Neural progenitor cell (in vitro differentiated cells): ENCODE data around the gene MRPL47. TPM values are rescaled to one million over a fixed set of nuclear protein-coding genes. Genes with fewer than 3 reads are reported as not detected.

ENCODE experiments used
- DNase-seq: peaks from one replicate; pipeline ENCODE4 v3.0.0-alpha.2; 2016; ENCODE audit warnings: low spot score
- H2AFZ ChIP-seq: fragments of 200-600 bp; sonication (generic); replicated peaks from 2 replicates; pipeline ENCODE4 v1.6.1; 2016; ENCODE audit warnings: antibody characterized with exemption
- H3F3A ChIP-seq: fragments of 200-600 bp; sonication (generic); 2 replicates; pipeline ENCODE4 v1.6.1; 2016; ENCODE audit warnings: antibody characterized with exemption, low read depth
- H3K27ac ChIP-seq: fragments of 200-600 bp; sonication (generic); 2 replicates; pipeline ENCODE4 v1.5.1; 2016; ENCODE audit warnings: mild to moderate bottlenecking
- H3K27me3 ChIP-seq: fragments of 200-600 bp; sonication (generic); 2 replicates; pipeline ENCODE4 v1.6.1; 2016; ENCODE audit warnings: mild to moderate bottlenecking, moderate library complexity
- H3K36me3 ChIP-seq: fragments of 200-600 bp; sonication (generic); 2 replicates; pipeline ENCODE4 v1.5.1; 2016
- H3K4me1 ChIP-seq: fragments of 200-600 bp; sonication (generic); 2 replicates; pipeline ENCODE4 v1.6.1; 2016; ENCODE audit warnings: mixed run types
- H3K4me2 ChIP-seq: fragments of 200-600 bp; sonication (generic); 2 replicates; pipeline ENCODE4 v1.6.1; 2016
- H3K4me3 ChIP-seq: fragments of 200-600 bp; sonication (generic); 2 replicates; pipeline ENCODE4 v1.5.1; 2016
- H3K79me2 ChIP-seq: fragments of 200-600 bp; sonication (generic); 2 replicates; pipeline ENCODE4 v1.6.1; 2016; ENCODE audit warnings: low read depth
- H3K9ac ChIP-seq: fragments of 200-600 bp; sonication (generic); 2 replicates; pipeline ENCODE4 v1.6.1; 2016
- H3K9me3 ChIP-seq: fragments of 200-600 bp; sonication (generic); 2 replicates; pipeline ENCODE4 v1.5.1; 2016; ENCODE audit warnings: low read depth
- H4K20me1 ChIP-seq: fragments of 200-600 bp; sonication (generic); 2 replicates; pipeline ENCODE4 v1.6.1; 2016; ENCODE audit warnings: low read depth
- H3K27ac Mint-ChIP-seq: 3 replicates; pipeline ENCODE4 v1.8.0; 2021; ENCODE audit warnings: mixed read lengths
- H3K27me3 Mint-ChIP-seq: 2 replicates; pipeline ENCODE4 v1.8.0; 2022; ENCODE audit warnings: low read depth, mild to moderate bottlenecking, inconsistent platforms, moderate library complexity, mixed read lengths; ENCODE audit not compliant: insufficient read depth
- H3K36me3 Mint-ChIP-seq: 3 replicates; pipeline ENCODE4 v1.8.0; 2021; ENCODE audit warnings: mixed read lengths
- H3K4me1 Mint-ChIP-seq: 3 replicates; pipeline ENCODE4 v1.8.0; 2021; ENCODE audit warnings: mixed read lengths
- H3K4me3 Mint-ChIP-seq: 3 replicates; pipeline ENCODE4 v1.8.0; 2021; ENCODE audit warnings: mild to moderate bottlenecking, moderate library complexity, mixed read lengths
- H3K9me3 Mint-ChIP-seq: 3 replicates; pipeline ENCODE4 v1.8.0; 2020; ENCODE audit warnings: mixed read lengths
- CTCF ChIP-seq: fragments of 200-600 bp; sonication (generic); IDR thresholded peaks from 2 replicates; pipeline ENCODE4 v1.5.1; 2017; ENCODE audit warnings: antibody characterized with exemption, mild to moderate bottlenecking
- EZH2 ChIP-seq: fragments of 200-600 bp; sonication (generic); IDR thresholded peaks from 2 replicates; pipeline ENCODE4 v1.6.1; 2017; ENCODE audit warnings: antibody characterized with exemption, mild to moderate bottlenecking, moderate library complexity
- EZH2phosphoT487 ChIP-seq: fragments of 200-600 bp; sonication (generic); IDR thresholded peaks from 2 replicates; pipeline ENCODE4 v1.6.1; 2017; ENCODE audit warnings: antibody characterized with exemption
- small RNA-seq: library from RNA; depleted of rRNA; stranded (forward); fragments of <200 nt; gene quantifications from one replicate; pipeline ENCODE3, GENCODE V24; 2015
- total RNA-seq: library from RNA; depleted of rRNA; stranded (reverse); fragments of >200 nt; gene quantifications from 2 replicates; pipeline ENCODE4 v1.2.3, GENCODE V29; 2015; ENCODE audit warnings: low replicate concordance

Gene MRPL47
- total RNA-seq, 1 donor from 2014 or later: 64.5 TPM

GRCh38 chr3:179541596-179541995 is 62.8 kb downstream of the MRPL47 start:
- Mint-ChIP-seq H3K27ac (no peak overlapping the region), H3K9me3 (no peaks in the 10 kb centered on the region), H3K27me3 (peaks cover 4% of the 10 kb centered on the region), H3K4me3 (no peak overlapping the region), H3K36me3 (no peaks in the 10 kb centered on the region), H3K4me1 (peaks cover 5% of the 10 kb centered on the region)
- H3K9me3 ChIP-seq: no peaks in the 10 kb centered on the region
- no peak overlapping the region for H2AFZ ChIP-seq
- H4K20me1 ChIP-seq: no peaks in the 10 kb centered on the region
- H3K27me3 ChIP-seq: no peaks in the 10 kb centered on the region
- H3K4me2 ChIP-seq: no peak overlapping the region
- no peaks in the 10 kb centered on the region for H3K36me3 ChIP-seq
- DNase-seq: no peak
- no peaks in the 10 kb centered on the region for H3F3A ChIP-seq
- no peak overlapping the region for H3K9ac ChIP-seq
- no peak overlapping the region for H3K4me3 ChIP-seq
- no peaks in the 10 kb centered on the region for H3K79me2 ChIP-seq
- TF ChIP-seq CTCF: no peak
- no peak for TF ChIP-seq EZH2
- no peak for TF ChIP-seq EZH2phosphoT487
- H3K4me1 ChIP-seq: no peaks in the 10 kb centered on the region
- no peak overlapping the region for H3K27ac ChIP-seq

GRCh38 chr3:179541094-179541493 is 63.3 kb downstream of the MRPL47 start:
- TF ChIP-seq EZH2phosphoT487 (no peak), CTCF (no peak), EZH2 (no peak)
- H3K4me1 ChIP-seq: no peaks in the 10 kb centered on the region
- H3K9me3 ChIP-seq: no peaks in the 10 kb centered on the region
- no peak overlapping the region for H3K27ac ChIP-seq
- Mint-ChIP-seq H3K27me3 (peaks cover 4% of the 10 kb centered on the region), H3K36me3 (no peaks in the 10 kb centered on the region), H3K27ac (no peak overlapping the region), H3K9me3 (no peaks in the 10 kb centered on the region), H3K4me3 (no peak overlapping the region), H3K4me1 (peaks cover 5% of the 10 kb centered on the region)
- no peak overlapping the region for H3K4me2 ChIP-seq
- H3F3A ChIP-seq: no peaks in the 10 kb centered on the region
- H3K79me2 ChIP-seq: no peaks in the 10 kb centered on the region
- H4K20me1 ChIP-seq: no peaks in the 10 kb centered on the region
- no peaks in the 10 kb centered on the region for H3K27me3 ChIP-seq
- no peak for DNase-seq
- H2AFZ ChIP-seq: no peak overlapping the region
- no peaks in the 10 kb centered on the region for H3K36me3 ChIP-seq
- H3K9ac ChIP-seq: no peak overlapping the region
- no peak overlapping the region for H3K4me3 ChIP-seq

Small RNA genes within 50 kb of the gene (small RNA-seq; reads per million reads assigned to genes)
- gene AC090425.1 (not detected), gene RF01210 (not detected)

Other genes with a start within 250 kb of the MRPL47 start
- gene GNB4, start 153.2 kb downstream of the MRPL47 start, total RNA-seq: 43.5 and 74.6 TPM in 2 replicates
- gene ACTL6A, start 41.7 kb downstream of the MRPL47 start, total RNA-seq: 139 and 155 TPM in 2 replicates
- 104 and 193 TPM in 2 replicates for gene NDUFB5, start 156 bp upstream of the MRPL47 start, total RNA-seq
- gene USP13, start 48.4 kb upstream of the MRPL47 start, total RNA-seq: 17.7 and 18.1 TPM in 2 replicates